ENCODE measurements around the gene PKP4. TPM values are rescaled to one million over a fixed set of nuclear protein-coding genes. Genes with fewer than 3 reads are reported as not detected.

The PKP4 gene
- total RNA-seq, 1 experiment from 2014 or later, result 62.8 TPM

DNA sequence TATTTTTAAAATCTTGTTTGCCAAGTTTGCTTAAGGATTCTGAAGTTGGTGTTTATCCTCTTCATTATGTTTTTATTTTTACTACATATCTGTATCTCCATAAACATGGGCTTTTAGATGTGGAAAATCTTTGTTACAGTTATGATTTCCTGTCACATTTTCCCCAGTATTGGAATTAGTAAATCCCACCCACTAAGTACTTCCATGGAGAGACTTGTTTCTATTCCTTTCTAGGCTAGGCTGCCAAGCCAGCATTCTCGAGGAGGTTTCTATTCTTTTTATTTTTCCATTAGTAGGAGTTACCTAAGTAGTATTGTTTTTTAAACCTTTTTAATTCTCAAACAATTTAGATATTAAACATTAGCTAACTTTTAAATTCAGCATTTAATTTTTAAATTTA, 22.1 kb downstream of the PKP4 start:
- Histone ChIP-seq H3K27me3 (no peaks in the 10 kb centered on the region), H3K4me3 (no peak overlapping the region), H3K4me1 (no peaks in the 10 kb centered on the region), H3K36me3 (peaks cover 13% of the 10 kb centered on the region; the same call in 1 of the 2 replicates), H3K27ac (no peak overlapping the region), H3K9me3 (replicated peaks) (no peaks in the 10 kb centered on the region)
- DNase-seq, result no peak

- H3K4me3 ChIP-seq, result no peak overlapping the region
- H3K4me1 ChIP-seq, result no peaks in the 10 kb centered on the region
- H3K9me3 ChIP-seq (replicated peaks), result no peaks in the 10 kb centered on the region
- no peak overlapping the region for H3K27ac ChIP-seq
- no peaks in the 10 kb centered on the region for H3K27me3 ChIP-seq
- no peak for DNase-seq
- H3K36me3 ChIP-seq, result peaks cover 8% of the 10 kb centered on the region
Observed at GRCh38 chr2:158481116-158481515, 24.4 kb downstream of the PKP4 start.

GRCh38 chr2:158482594-158482993, 25.8 kb downstream of the PKP4 start:
- no peak overlapping the region for H3K4me3 ChIP-seq
- H3K27ac ChIP-seq, result no peak overlapping the region
- H3K27me3 ChIP-seq, result no peaks in the 10 kb centered on the region
- peaks cover 6% of the 10 kb centered on the region for H3K36me3 ChIP-seq
- DNase-seq, result no peak
- no peaks in the 10 kb centered on the region for H3K9me3 ChIP-seq (replicated peaks)
- H3K4me1 ChIP-seq, result peaks cover 4% of the 10 kb centered on the region; the same call in 1 of the 2 replicates

- Histone ChIP-seq H3K4me3 (no peak overlapping the region), H3K4me1 (peaks cover 15% of the 10 kb centered on the region), H3K9me3 (replicated peaks) (no peaks in the 10 kb centered on the region), H3K27me3 (no peaks in the 10 kb centered on the region), H3K27ac (no peak overlapping the region), H3K36me3 (peaks cover 6% of the 10 kb centered on the region)
- DNase-seq, result no peak
Observed at GRCh38 chr2:158484892-158485556, 28.3 kb downstream of the PKP4 start.

GRCh38 chr2:158486150-158486969, 29.6 kb downstream of the PKP4 start:
- Histone ChIP-seq H3K4me1 (peaks cover 17% of the 10 kb centered on the region), H3K36me3 (peaks cover 5% of the 10 kb centered on the region), H3K4me3 (no peak overlapping the region), H3K9me3 (replicated peaks) (no peaks in the 10 kb centered on the region), H3K27ac (no peak overlapping the region), H3K27me3 (no peaks in the 10 kb centered on the region)
- no peak for DNase-seq

- H3K27me3 ChIP-seq, result no peaks in the 10 kb centered on the region
- no peak for DNase-seq
- no peaks in the 10 kb centered on the region for H3K9me3 ChIP-seq (replicated peaks)
- H3K4me1 ChIP-seq, result peaks cover 17% of the 10 kb centered on the region
- H3K36me3 ChIP-seq, result peaks cover 4% of the 10 kb centered on the region
- no peak overlapping the region for H3K27ac ChIP-seq
- H3K4me3 ChIP-seq, result no peak overlapping the region
Observed at GRCh38 chr2:158486970-158487325, 30.2 kb downstream of the PKP4 start.

DNA sequence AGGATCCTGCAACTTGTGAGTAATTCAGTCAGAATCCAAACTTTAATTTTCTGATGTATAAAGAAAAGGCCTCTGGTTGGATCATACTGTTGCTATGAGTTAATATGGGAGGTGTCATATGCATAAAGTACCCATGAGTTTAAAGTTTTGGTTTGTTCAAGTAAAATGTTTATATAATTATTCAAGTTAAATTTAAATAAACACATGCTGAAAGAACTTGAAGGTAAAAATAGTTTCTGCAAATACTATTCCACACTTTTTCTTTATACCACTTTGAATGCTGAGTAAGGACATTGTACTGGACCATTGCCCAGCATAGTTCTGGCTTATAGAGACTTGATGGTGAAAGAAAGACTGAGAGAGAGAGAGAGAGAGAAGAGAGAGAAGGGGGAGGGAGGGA, 30.7 kb downstream of the PKP4 start:
- DNase-seq, result no peak
- Histone ChIP-seq H3K4me3 (no peak overlapping the region), H3K27me3 (no peaks in the 10 kb centered on the region), H3K36me3 (peaks cover 4% of the 10 kb centered on the region; the same call in 1 of the 2 replicates), H3K27ac (no peak overlapping the region), H3K4me1 (peaks cover 17% of the 10 kb centered on the region), H3K9me3 (replicated peaks) (no peaks in the 10 kb centered on the region)

DNA sequence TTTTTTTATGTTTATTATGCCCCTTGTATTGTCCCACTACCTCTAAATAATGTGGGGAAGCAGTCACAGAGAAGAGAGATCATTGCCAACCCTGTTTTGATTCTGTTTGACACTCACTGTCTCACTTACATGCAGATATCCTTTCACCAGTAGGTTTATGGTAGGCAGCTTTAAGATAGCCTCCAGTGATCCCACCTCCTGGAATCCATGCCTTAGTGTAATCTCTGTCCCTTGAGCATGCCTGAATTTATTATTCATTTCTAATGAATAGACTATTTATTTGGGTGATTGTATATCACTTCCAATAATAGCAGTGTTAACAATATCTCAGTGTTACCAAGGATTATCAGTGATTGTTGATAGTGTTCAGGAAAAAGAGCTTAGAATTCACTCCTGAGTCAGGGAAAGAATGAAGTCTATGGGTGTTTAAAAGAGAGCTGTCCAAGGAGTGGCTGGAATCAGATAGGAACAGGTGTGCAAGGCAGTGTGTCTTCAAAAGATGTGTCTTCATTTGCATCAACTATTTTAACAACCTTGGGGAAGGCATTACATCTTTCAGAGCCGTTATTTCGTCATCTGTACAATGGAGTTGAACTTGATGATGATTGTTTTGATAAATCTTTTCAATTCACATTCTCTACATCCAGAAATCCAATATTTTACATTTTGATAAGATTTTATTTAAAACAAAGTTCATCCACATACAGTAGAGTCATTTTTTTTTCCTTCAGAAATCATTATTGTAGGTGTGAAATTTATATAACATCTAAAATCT, 31.9 kb downstream of the PKP4 start:
- Histone ChIP-seq H3K9me3 (replicated peaks) (no peaks in the 10 kb centered on the region), H3K4me3 (no peak overlapping the region), H3K4me1 (peaks cover 21% of the 10 kb centered on the region), H3K36me3 (peaks cover 4% of the 10 kb centered on the region; the same call in 1 of the 2 replicates), H3K27ac (no peak overlapping the region), H3K27me3 (no peaks in the 10 kb centered on the region)
- no peak for DNase-seq

GRCh38 chr2:158489366-158490112, 32.8 kb downstream of the PKP4 start:
- peak; percentile 25 to 63 for DNase-seq
- H3K4me1 ChIP-seq, result peaks cover 22% of the 10 kb centered on the region
- no peaks in the 10 kb centered on the region for H3K27me3 ChIP-seq
- peaks cover 4% of the 10 kb centered on the region; the same call in 1 of the 2 replicates for H3K36me3 ChIP-seq
- H3K9me3 ChIP-seq (replicated peaks), result no peaks in the 10 kb centered on the region
- no peak overlapping the region for H3K4me3 ChIP-seq
- H3K27ac ChIP-seq, result no peak overlapping the region

DNA sequence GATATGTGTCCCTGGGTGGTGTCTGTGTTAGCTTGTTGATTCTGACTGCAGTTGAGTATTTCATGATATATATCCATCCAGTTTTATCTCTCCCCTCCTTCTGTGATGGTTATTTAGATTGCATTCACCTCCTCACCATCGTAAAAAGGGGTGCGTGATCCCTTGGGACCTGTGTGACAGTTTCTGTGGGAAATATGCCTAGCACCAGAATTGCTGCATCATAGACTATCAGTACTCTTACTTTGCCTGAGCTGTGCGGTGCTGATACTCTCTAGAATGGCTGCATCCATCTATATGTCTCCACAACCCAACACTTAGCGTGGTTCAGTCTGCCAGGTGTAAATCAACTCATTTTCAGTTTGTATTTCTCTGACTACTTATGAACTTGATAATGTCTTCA, 34.3 kb downstream of the PKP4 start:
- Histone ChIP-seq H3K27me3 (no peaks in the 10 kb centered on the region), H3K4me1 (peaks cover 22% of the 10 kb centered on the region), H3K4me3 (no peak overlapping the region), H3K27ac (no peak overlapping the region), H3K36me3 (peaks cover 4% of the 10 kb centered on the region; the same call in 1 of the 2 replicates), H3K9me3 (replicated peaks) (no peaks in the 10 kb centered on the region)
- no peak for DNase-seq

DNA sequence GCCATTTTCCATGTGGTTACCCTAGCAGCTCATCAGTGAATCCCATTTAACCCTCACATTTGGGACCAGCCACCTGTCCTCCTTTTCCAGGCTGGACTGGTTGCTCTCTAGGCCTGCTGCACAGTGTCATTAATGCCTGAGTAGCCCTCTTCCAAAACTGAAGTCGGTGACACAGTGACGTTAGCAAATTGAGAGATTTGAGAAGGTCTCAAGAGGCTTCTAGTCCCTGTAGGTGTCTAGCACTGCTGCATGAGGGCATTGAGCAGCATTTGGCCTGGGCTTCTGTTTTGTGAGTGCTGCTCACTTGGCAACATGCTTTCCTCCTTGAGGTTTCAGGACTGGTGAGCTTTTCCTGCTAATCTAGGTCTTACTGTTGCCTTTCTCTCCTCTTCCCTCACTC, 36.7 kb downstream of the PKP4 start:
- peaks cover 16% of the 10 kb centered on the region for H3K4me1 ChIP-seq
- no peaks in the 10 kb centered on the region for H3K9me3 ChIP-seq (replicated peaks)
- DNase-seq, result peak in 1 of 2 experiments; percentile 33
- no peak overlapping the region for H3K4me3 ChIP-seq
- no peaks in the 10 kb centered on the region for H3K27me3 ChIP-seq
- H3K27ac ChIP-seq, result no peak overlapping the region
- H3K36me3 ChIP-seq, result no peaks in the 10 kb centered on the region

DNA sequence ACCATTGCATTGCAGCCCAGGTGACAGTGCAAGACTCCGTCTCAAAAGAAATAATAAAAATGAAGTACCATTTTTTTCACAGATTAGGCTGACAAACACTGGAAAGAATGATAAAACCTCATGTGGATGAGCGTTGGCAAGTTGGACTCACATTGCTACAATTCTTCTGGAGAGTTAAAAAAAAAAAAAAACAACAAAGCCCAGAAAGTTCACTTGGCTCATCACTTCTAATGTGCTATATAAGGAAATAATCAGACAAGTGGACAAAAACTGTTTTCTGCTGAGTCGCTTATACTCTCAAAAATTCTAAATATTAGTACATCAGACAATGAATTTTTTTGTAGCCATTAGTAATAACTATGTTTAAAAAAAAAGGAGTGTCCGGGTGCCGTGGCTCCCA, 38.4 kb downstream of the PKP4 start:
- no peak for DNase-seq

GRCh38 chr2:158496986-158497385, 40.2 kb downstream of the PKP4 start:
- no peaks in the 10 kb centered on the region for H3K27me3 ChIP-seq
- H3K9me3 ChIP-seq (replicated peaks), result no peaks in the 10 kb centered on the region
- H3K36me3 ChIP-seq, result no peaks in the 10 kb centered on the region
- H3K27ac ChIP-seq, result no peak overlapping the region
- no peak for DNase-seq
- no peak overlapping the region for H3K4me3 ChIP-seq
- peaks cover 9% of the 10 kb centered on the region for H3K4me1 ChIP-seq

More for the DNA sequence above, 38.4 kb downstream of the PKP4 start:
- no peaks in the 10 kb centered on the region for H3K9me3 ChIP-seq (replicated peaks)
- H3K27ac ChIP-seq, result no peak overlapping the region
- H3K27me3 ChIP-seq, result no peaks in the 10 kb centered on the region
- peaks cover 8% of the 10 kb centered on the region; the same call in 1 of the 2 replicates for H3K4me1 ChIP-seq
- H3K4me3 ChIP-seq, result no peak overlapping the region
- H3K36me3 ChIP-seq, result no peaks in the 10 kb centered on the region

GRCh38 chr2:158497486-158497885, 40.7 kb downstream of the PKP4 start:
- Histone ChIP-seq H3K27me3 (no peaks in the 10 kb centered on the region), H3K4me1 (peaks cover 14% of the 10 kb centered on the region), H3K27ac (no peak overlapping the region), H3K4me3 (no peak overlapping the region), H3K36me3 (no peaks in the 10 kb centered on the region), H3K9me3 (replicated peaks) (no peaks in the 10 kb centered on the region)
- no peak for DNase-seq

Measured in SJCRH30 (cell line).